Smooth muscle cell (in vitro differentiated cells): ENCODE results near the gene MTTP. TPM values are rescaled to one million over a fixed set of nuclear protein-coding genes. Genes with fewer than 3 reads are reported as not detected.

Source experiments
- DNase-seq: peaks from one replicate; lab custom pipeline; 2025; ENCODE audit not compliant: unreplicated experiment; lab: John Stamatoyannopoulos, UW
- H2AFZ ChIP-seq: fragments of 200-600 bp; sonication (generic); 2 replicates; pipeline ENCODE4 v1.6.0; 2016; ENCODE audit warnings: antibody characterized with exemption, low read depth, mild to moderate bottlenecking
- H3F3A ChIP-seq: fragments of 200-600 bp; sonication (generic); 2 replicates; pipeline ENCODE4 v1.6.0; 2017; ENCODE audit warnings: antibody characterized with exemption, low read depth
- H3K27ac ChIP-seq: fragments of 200-600 bp; sonication (generic); 2 replicates; pipeline ENCODE4 v1.5.1; 2016; ENCODE audit warnings: low read depth, mild to moderate bottlenecking
- H3K27me3 ChIP-seq: fragments of 200-600 bp; sonication (generic); 2 replicates; pipeline ENCODE4 v1.6.1; 2016; ENCODE audit warnings: low read depth, mild to moderate bottlenecking
- H3K36me3 ChIP-seq: fragments of 200-600 bp; sonication (generic); 2 replicates; pipeline ENCODE4 v1.5.1; 2016; ENCODE audit warnings: low read depth
- H3K4me1 ChIP-seq: fragments of 200-600 bp; sonication (generic); 2 replicates; pipeline ENCODE4 v1.5.1; 2016; ENCODE audit warnings: low read depth
- H3K4me2 ChIP-seq: fragments of 200-600 bp; sonication (generic); 2 replicates; pipeline ENCODE4 v1.6.0; 2016; ENCODE audit warnings: mild to moderate bottlenecking
- H3K4me3 ChIP-seq: fragments of 200-600 bp; sonication (generic); 2 replicates; pipeline ENCODE4 v1.5.1; 2016; ENCODE audit warnings: mild to moderate bottlenecking
- H3K79me2 ChIP-seq: fragments of 200-600 bp; sonication (generic); 2 replicates; pipeline ENCODE4 v1.6.0; 2016; ENCODE audit warnings: low read depth, mild to moderate bottlenecking
- H3K9ac ChIP-seq: fragments of 200-600 bp; sonication (generic); 2 replicates; pipeline ENCODE4 v1.6.0; 2016; ENCODE audit warnings: low read depth
- H3K9me3 ChIP-seq: fragments of 200-600 bp; sonication (generic); replicated peaks from 2 replicates; pipeline ENCODE4 v1.5.1; 2016; ENCODE audit warnings: low read depth
- H4K20me1 ChIP-seq: fragments of 200-600 bp; sonication (generic); 2 replicates; pipeline ENCODE4 v1.6.0; 2016; ENCODE audit warnings: low read depth
- CTCF ChIP-seq: fragments of 200-600 bp; sonication (generic); IDR thresholded peaks from 2 replicates; pipeline ENCODE4 v1.5.1; 2017; ENCODE audit warnings: borderline replicate concordance, mild to moderate bottlenecking, antibody characterized with exemption; ENCODE audit not compliant: insufficient read depth, poor library complexity, severe bottlenecking
- WGBS: methylation state at CpG from one replicate; pipeline ENCODE4 v1.1.7; 2016; ENCODE audit warnings: low lambda C conversion rate; 5-methylcytosine and 5-hydroxymethylcytosine counted together
- polyA plus RNA-seq: library from polyadenylated mRNA; unstranded; fragments of >200 nt; fragmentation: Nextera tagmentation; extraction: Ambion mirVana; gene quantifications from 2 replicates; pipeline ENCODE4 v1.2.1, GENCODE V29; 2016
- total RNA-seq: library from RNA; depleted of rRNA; stranded (reverse); fragments of >200 nt; gene quantifications from 2 replicates; pipeline ENCODE4 v1.2.3, GENCODE V29; 2014

The MTTP gene
- total and polyA plus RNA-seq, 2 experiments from 2014 or later = 0.31 TPM; not detected in 1

- no peak overlapping the region for H3K4me3 ChIP-seq
- TF ChIP-seq CTCF = no peak
- no peaks in the 10 kb centered on the region for H3K79me2 ChIP-seq
- H4K20me1 ChIP-seq = no peaks in the 10 kb centered on the region
- no peaks in the 10 kb centered on the region for H3K4me1 ChIP-seq
- no peak overlapping the region for H2AFZ ChIP-seq
- no peak overlapping the region for H3K9ac ChIP-seq
- no peaks in the 10 kb centered on the region for H3F3A ChIP-seq
- whole genome bisulfite sequencing = 91% methylated on average over 15 of the region's 15 CpGs
- H3K4me2 ChIP-seq = no peak overlapping the region
- H3K27me3 ChIP-seq = no peaks in the 10 kb centered on the region
- H3K27ac ChIP-seq = no peak overlapping the region
- H3K9me3 ChIP-seq = no peaks in the 10 kb centered on the region
- H3K36me3 ChIP-seq = no peaks in the 10 kb centered on the region
- DNase-seq = no peak
Measured at GRCh38 chr4:99654361-99654761, 79.7 kb downstream of the MTTP start.

- no peak overlapping the region for H3K4me2 ChIP-seq
Measured at GRCh38 chr4:99655308-99656081, 80.9 kb downstream of the MTTP start.

GRCh38 chr4:99657798-99658197, 83.2 kb downstream of the MTTP start, which contains the start of gene C4orf54:
C4orf54 (minus strand) TSS chr4:99657828; CDS start chr4:99654648, 3,180 bp downstream.
- Histone ChIP-seq H3K36me3 (no peaks in the 10 kb centered on the region), H3K27ac (no peak within 1 kb of the TSS), H2AFZ (no peak within 1 kb of the TSS), H3K27me3 (no peaks in the 10 kb centered on the region), H4K20me1 (no peaks in the 10 kb centered on the region), H3K4me3 (no peak within 1 kb of the TSS), H3K9me3 (no peaks in the 10 kb centered on the region), H3F3A (no peaks in the 10 kb centered on the region), H3K9ac (no peak within 1 kb of the TSS), H3K79me2 (no peaks in the 10 kb centered on the region), H3K4me2 (no peak within 1 kb of the TSS), H3K4me1 (no peaks in the 10 kb centered on the region)
- WGBS = 86% methylated on average over 1 of the region's 1 CpG
- TF ChIP-seq CTCF = no peak
- no peak for DNase-seq

More at GRCh38 chr4:99655308-99656081, 80.9 kb downstream of the MTTP start:
- no peaks in the 10 kb centered on the region for H3F3A ChIP-seq
- no peak for DNase-seq
- H3K4me3 ChIP-seq = no peak overlapping the region
- H3K27me3 ChIP-seq = no peaks in the 10 kb centered on the region
- no peaks in the 10 kb centered on the region for H3K36me3 ChIP-seq
- 86% methylated on average over 9 of the region's 9 CpGs for WGBS
- no peaks in the 10 kb centered on the region for H3K79me2 ChIP-seq
- no peak overlapping the region for H3K9ac ChIP-seq
- no peak overlapping the region for H3K27ac ChIP-seq
- no peaks in the 10 kb centered on the region for H4K20me1 ChIP-seq
- no peaks in the 10 kb centered on the region for H3K9me3 ChIP-seq
- no peak for TF ChIP-seq CTCF
- H2AFZ ChIP-seq = no peak overlapping the region
- H3K4me1 ChIP-seq = no peaks in the 10 kb centered on the region

GRCh38 chr4:99658666-99659065, 84.0 kb downstream of the MTTP start:
- no peak for DNase-seq
- 88% methylated on average over 4 of the region's 4 CpGs for WGBS
- H3K9ac ChIP-seq = no peak overlapping the region
- H3K9me3 ChIP-seq = no peaks in the 10 kb centered on the region
- no peaks in the 10 kb centered on the region for H4K20me1 ChIP-seq
- no peak overlapping the region for H3K4me2 ChIP-seq
- no peaks in the 10 kb centered on the region for H3K36me3 ChIP-seq
- no peaks in the 10 kb centered on the region for H3K27me3 ChIP-seq
- H3K4me3 ChIP-seq = no peak overlapping the region
- no peak for TF ChIP-seq CTCF
- no peaks in the 10 kb centered on the region for H3F3A ChIP-seq
- no peaks in the 10 kb centered on the region for H3K4me1 ChIP-seq
- no peak overlapping the region for H3K27ac ChIP-seq
- H2AFZ ChIP-seq = no peak overlapping the region
- H3K79me2 ChIP-seq = no peaks in the 10 kb centered on the region
